Gastrocnemius medialis (tissue), 4 donors: Measurements from ENCODE around the gene GOSR1.

Experiments used
- POLR2A ChIP-seq, 2 donors: fragments of 450-650 bp; IDR thresholded peaks; one replicate each; pipeline ENCODE4 v1.6.1; 2017; ENCODE audit warnings: antibody characterized with exemption in 2 of 2, mild to moderate bottlenecking in 2 of 2, moderate library complexity in 2 of 2
- TF ChIP-seq, protein P1 (sequence below), 5 experiments: fragments of 450-650 bp in 3 of 5; fragments of 200-600 bp in 2 of 5; sonication (generic) in 2 of 5; IDR thresholded peaks in 4 of 5; conservative IDR thresholded peaks in 1 of 5; 1 replicate in 4 of 5; 2 replicates in 1 of 5; pipeline ENCODE4 v1.5.1; 2016 to 2019; ENCODE audit warnings: antibody characterized with exemption in 5 of 5, mild to moderate bottlenecking in 3 of 5, moderate library complexity in 3 of 5

- no peak for TF ChIP-seq POLR2A (IDR thresholded peaks at IDR 0.05)
- TF ChIP-seq, protein P1, sequence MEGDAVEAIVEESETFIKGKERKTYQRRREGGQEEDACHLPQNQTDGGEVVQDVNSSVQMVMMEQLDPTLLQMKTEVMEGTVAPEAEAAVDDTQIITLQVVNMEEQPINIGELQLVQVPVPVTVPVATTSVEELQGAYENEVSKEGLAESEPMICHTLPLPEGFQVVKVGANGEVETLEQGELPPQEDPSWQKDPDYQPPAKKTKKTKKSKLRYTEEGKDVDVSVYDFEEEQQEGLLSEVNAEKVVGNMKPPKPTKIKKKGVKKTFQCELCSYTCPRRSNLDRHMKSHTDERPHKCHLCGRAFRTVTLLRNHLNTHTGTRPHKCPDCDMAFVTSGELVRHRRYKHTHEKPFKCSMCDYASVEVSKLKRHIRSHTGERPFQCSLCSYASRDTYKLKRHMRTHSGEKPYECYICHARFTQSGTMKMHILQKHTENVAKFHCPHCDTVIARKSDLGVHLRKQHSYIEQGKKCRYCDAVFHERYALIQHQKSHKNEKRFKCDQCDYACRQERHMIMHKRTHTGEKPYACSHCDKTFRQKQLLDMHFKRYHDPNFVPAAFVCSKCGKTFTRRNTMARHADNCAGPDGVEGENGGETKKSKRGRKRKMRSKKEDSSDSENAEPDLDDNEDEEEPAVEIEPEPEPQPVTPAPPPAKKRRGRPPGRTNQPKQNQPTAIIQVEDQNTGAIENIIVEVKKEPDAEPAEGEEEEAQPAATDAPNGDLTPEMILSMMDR (IDR thresholded peaks at IDR 0.05 in 4 of 5, conservative IDR thresholded peaks at IDR 0.05 in 1 of 5) = no peak
These were observed 5.3 kb downstream of the GOSR1 start for GRCh38 chr17:30482555-30482954.
